Bronchial epithelial cell (primary cell): Measurements from ENCODE around the gene TFIP11. TPM values are rescaled to one million over a fixed set of nuclear protein-coding genes. Genes with fewer than 3 reads are reported as not detected.
A peak's percentile ranks its signal among the peaks of the same experiment; 100 is the strongest.

ENCODE experiments used
- DNase-seq: peaks from one replicate; pipeline ENCODE4 v3.0.0-alpha.2; 2010; ENCODE audit warnings: low read depth
- FAIRE-seq: peaks from 2 replicates; lab custom pipeline; 2011; peaks lifted over from hg19 to GRCh38; lab: Jason Lieb, UNC
- H3K27me3 ChIP-seq: 2 replicates; pipeline ENCODE4 v1.5.1; 2011; ENCODE audit warnings: low read length; ENCODE audit not compliant: control insufficient read depth, insufficient read depth
- H3K36me3 ChIP-seq: 2 replicates; pipeline ENCODE4 v1.5.1; 2011; ENCODE audit warnings: low read length; ENCODE audit not compliant: control insufficient read depth, insufficient read depth
- H3K4me3 ChIP-seq: 2 replicates; pipeline ENCODE4 v1.5.1; 2011; ENCODE audit warnings: mild to moderate bottlenecking, low read depth, low read length, control low read depth
- total RNA-seq: library from RNA; depleted of rRNA; stranded (reverse); fragments of >200 nt; gene quantifications from 2 replicates; pipeline ENCODE4 v1.2.1, GENCODE V29; 2014
- TF ChIP-seq, protein P1 (sequence below): IDR thresholded peaks from 2 replicates; pipeline ENCODE4 v1.5.1; 2011; ENCODE audit warnings: mild to moderate bottlenecking, moderate library complexity, low read length, control low read depth, inconsistent platforms; ENCODE audit not compliant: insufficient read depth, severe bottlenecking

TFIP11 gene
- total RNA-seq, 1 donor from 2014 or later: 36.9 TPM

DNA sequence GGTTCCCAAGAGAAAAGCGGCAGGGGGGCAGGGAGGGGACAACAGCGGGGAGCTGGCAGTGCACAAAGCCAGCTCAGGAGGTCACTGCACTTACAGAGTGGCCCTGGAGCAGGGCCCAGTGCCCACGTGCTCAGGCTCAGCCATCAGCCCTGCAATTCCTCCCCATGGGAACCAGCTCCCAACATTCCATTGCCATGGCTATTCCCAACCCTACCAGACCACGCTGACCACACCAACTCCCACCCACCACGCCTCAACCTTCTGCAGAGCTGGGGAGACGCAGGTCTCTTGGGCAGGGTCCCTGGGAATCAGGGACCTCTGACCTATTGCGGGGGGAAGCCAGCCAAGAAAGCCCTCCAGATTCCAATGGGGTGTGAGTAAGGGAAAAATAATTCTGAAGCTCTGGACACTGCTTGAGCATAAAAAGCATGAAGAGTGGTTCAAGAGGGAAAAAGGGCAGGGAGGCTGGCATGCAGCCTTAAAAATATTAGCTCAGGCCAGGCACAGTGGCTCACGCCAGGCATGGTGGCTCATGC, 38.3 kb upstream of the TFIP11 start:
- H3K4me3 ChIP-seq: no peak overlapping the region
- DNase-seq: no peak
- TF ChIP-seq, protein P1, sequence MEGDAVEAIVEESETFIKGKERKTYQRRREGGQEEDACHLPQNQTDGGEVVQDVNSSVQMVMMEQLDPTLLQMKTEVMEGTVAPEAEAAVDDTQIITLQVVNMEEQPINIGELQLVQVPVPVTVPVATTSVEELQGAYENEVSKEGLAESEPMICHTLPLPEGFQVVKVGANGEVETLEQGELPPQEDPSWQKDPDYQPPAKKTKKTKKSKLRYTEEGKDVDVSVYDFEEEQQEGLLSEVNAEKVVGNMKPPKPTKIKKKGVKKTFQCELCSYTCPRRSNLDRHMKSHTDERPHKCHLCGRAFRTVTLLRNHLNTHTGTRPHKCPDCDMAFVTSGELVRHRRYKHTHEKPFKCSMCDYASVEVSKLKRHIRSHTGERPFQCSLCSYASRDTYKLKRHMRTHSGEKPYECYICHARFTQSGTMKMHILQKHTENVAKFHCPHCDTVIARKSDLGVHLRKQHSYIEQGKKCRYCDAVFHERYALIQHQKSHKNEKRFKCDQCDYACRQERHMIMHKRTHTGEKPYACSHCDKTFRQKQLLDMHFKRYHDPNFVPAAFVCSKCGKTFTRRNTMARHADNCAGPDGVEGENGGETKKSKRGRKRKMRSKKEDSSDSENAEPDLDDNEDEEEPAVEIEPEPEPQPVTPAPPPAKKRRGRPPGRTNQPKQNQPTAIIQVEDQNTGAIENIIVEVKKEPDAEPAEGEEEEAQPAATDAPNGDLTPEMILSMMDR: no peak
- peaks cover 3% of the 10 kb centered on the region for H3K36me3 ChIP-seq
- H3K27me3 ChIP-seq: no peaks in the 10 kb centered on the region
- FAIRE-seq: no peak

DNA sequence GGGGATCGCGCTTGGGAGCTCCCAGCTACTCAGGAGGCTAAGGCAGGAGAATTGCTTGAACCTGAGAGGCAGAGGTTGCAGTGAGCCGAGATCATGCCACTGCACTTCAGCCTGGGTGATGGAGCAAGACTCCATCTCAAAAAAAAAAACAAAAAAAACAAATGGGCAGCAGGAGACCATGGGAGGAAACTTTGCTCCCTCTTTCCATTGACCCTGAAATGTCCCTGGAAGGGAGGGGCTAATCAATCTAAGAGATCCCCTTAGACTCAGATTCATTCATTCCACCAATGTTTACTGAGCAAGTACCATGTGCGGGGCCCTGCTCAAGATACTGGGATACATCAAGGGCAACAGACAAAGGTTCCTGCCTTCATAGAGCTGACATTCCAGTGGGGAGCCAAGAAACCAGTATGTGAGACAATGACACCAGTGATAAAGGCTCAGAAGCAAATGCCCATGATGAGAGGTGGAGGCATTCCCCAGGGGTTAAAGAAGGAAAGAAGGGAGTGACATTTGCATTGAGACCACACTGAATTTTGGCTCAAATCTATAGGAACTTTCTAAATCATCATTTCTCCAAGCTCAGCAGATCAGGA, 37.7 kb upstream of the TFIP11 start:
- DNase-seq (no peak), FAIRE-seq (no peak)
- Histone ChIP-seq H3K36me3 (peaks cover 3% of the 10 kb centered on the region), H3K4me3 (no peak overlapping the region), H3K27me3 (no peaks in the 10 kb centered on the region)
- TF ChIP-seq, protein P1: no peak

DNA sequence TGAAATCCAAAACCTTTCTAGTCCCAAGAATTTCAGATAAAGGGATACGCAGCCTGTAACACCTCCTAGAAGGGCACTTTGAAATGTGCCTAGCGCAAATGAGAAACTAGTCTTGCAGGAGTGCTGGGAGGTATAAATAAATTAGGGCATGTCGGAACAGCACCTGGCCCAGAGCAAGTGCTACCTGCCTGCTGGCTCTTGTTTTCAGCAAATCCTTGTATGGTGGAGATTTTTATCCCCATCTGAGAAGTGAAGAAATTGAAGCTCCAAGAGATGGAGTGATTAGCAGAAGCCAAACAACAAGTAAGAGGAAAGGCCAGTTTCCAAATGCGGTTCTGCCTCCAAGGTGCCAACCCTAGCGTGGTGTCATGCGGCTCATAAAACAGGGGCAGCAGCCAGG, 36.7 kb upstream of the TFIP11 start:
- FAIRE-seq: peak; percentile 64
- Histone ChIP-seq H3K36me3 (peaks cover 3% of the 10 kb centered on the region), H3K4me3 (no peak overlapping the region), H3K27me3 (no peaks in the 10 kb centered on the region)
- peak; percentile 92 for DNase-seq
- TF ChIP-seq, protein P1: no peak

DNA sequence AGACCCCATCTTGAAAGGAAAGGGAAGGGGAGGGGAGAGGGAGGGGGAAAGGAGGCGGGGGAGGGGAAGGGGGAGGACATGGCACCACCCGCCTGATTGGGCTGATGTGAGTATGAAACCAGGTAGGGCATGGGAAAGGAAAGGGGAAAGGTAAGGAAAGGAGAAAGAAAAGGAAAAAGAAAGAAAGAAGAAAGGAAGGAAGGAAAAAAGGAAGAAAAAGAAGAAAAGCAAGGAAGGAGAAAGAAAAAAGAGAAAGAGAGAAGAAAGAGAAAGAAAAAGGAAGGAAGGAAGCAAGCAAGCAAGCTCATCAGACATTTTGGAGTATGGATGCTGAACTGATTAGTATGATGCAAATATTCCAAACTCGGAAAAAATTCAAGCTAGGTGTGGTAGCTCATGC, 36.0 kb upstream of the TFIP11 start:
- TF ChIP-seq, protein P1: no peak
- FAIRE-seq: no peak
- Histone ChIP-seq H3K36me3 (peaks cover 3% of the 10 kb centered on the region), H3K4me3 (no peak overlapping the region), H3K27me3 (no peaks in the 10 kb centered on the region)
- DNase-seq: no peak

DNA sequence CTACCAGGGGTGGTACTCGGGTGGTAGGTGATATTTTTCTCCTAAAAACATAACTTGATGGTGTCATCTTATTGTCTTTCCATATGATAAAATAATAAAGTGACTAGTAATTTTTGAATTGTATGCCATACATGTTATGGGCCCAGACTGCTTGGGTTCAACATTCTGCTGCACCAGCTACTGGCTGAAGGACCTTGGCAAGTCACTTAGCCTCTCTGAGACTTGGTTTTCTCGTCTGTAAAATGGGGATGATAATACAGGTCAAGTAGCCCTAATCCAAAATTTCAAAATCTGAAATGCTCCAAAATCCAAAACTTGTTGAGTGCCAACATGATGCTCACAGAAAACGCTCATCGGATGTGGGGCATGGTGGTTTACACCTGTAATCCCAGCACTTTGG, 35.6 kb upstream of the TFIP11 start:
- FAIRE-seq (no peak), DNase-seq (no peak)
- peaks cover 3% of the 10 kb centered on the region for H3K36me3 ChIP-seq
- H3K27me3 ChIP-seq: no peaks in the 10 kb centered on the region
- TF ChIP-seq, protein P1: no peak
- no peak overlapping the region for H3K4me3 ChIP-seq

DNA sequence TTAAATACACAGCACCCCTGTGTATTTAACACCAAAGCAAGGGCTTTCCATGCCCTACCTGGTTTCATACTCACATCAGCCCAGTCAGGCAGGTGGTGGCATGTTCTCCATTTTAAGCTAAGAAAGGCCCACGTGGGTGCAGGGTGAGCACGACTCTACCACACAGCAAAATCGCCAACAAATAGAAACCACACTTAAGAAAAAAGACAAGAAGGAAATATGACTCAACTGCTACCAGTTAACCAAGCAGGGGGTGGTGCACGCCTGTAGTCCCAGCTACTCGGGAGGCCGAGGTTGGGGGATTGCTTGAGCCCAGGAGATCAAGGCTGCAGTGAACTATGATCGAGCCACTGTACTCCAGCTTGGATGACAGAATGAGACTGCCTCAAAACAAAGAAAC, 35.2 kb upstream of the TFIP11 start:
- H3K4me3 ChIP-seq: no peak overlapping the region
- DNase-seq (peak; percentile 74), FAIRE-seq (no peak)
- H3K36me3 ChIP-seq: peaks cover 2% of the 10 kb centered on the region
- H3K27me3 ChIP-seq: no peaks in the 10 kb centered on the region
- TF ChIP-seq, protein P1: no peak
